ENCODE results near the gene MED13L. TPM values are rescaled to one million over a fixed set of nuclear protein-coding genes. Genes with fewer than 3 reads are reported as not detected.
"Not testable (repeated sequence)": the region's sequence is repeated elsewhere in the genome, so short reads cannot be mapped to it uniquely, and the experiment has no call there.

The MED13L gene
- total RNA-seq, 1 donor = 180 TPM

- TF ChIP-seq, protein P1, sequence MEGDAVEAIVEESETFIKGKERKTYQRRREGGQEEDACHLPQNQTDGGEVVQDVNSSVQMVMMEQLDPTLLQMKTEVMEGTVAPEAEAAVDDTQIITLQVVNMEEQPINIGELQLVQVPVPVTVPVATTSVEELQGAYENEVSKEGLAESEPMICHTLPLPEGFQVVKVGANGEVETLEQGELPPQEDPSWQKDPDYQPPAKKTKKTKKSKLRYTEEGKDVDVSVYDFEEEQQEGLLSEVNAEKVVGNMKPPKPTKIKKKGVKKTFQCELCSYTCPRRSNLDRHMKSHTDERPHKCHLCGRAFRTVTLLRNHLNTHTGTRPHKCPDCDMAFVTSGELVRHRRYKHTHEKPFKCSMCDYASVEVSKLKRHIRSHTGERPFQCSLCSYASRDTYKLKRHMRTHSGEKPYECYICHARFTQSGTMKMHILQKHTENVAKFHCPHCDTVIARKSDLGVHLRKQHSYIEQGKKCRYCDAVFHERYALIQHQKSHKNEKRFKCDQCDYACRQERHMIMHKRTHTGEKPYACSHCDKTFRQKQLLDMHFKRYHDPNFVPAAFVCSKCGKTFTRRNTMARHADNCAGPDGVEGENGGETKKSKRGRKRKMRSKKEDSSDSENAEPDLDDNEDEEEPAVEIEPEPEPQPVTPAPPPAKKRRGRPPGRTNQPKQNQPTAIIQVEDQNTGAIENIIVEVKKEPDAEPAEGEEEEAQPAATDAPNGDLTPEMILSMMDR (IDR thresholded peaks at IDR 0.05; ENCODE audit: insufficient read depth, low read length) = no peak
- no peak overlapping the region for H3K4me3 ChIP-seq (ENCODE audit: low read depth, low read length)
- DNase-seq (ENCODE audit: low read depth) = no peak
These were observed 140.2 kb downstream of the MED13L start for GRCh38 chr12:116137318-116137717.

GRCh38 chr12:116136340-116136739 is 141.2 kb downstream of the MED13L start:
- TF ChIP-seq, protein P1 (IDR thresholded peaks at IDR 0.05; ENCODE audit: insufficient read depth, low read length) = no peak
- no peak overlapping the region for H3K4me3 ChIP-seq (ENCODE audit: low read depth, low read length)
- DNase-seq (ENCODE audit: low read depth) = peak; percentile 57

GRCh38 chr12:116135209-116135930 is 142.1 kb downstream of the MED13L start:
- DNase-seq (ENCODE audit: low read depth) = peak; percentile 58
- no peak overlapping the region for H3K4me3 ChIP-seq (ENCODE audit: low read depth, low read length)
- TF ChIP-seq, protein P1 (IDR thresholded peaks at IDR 0.05; ENCODE audit: insufficient read depth, low read length) = no peak

DNA sequence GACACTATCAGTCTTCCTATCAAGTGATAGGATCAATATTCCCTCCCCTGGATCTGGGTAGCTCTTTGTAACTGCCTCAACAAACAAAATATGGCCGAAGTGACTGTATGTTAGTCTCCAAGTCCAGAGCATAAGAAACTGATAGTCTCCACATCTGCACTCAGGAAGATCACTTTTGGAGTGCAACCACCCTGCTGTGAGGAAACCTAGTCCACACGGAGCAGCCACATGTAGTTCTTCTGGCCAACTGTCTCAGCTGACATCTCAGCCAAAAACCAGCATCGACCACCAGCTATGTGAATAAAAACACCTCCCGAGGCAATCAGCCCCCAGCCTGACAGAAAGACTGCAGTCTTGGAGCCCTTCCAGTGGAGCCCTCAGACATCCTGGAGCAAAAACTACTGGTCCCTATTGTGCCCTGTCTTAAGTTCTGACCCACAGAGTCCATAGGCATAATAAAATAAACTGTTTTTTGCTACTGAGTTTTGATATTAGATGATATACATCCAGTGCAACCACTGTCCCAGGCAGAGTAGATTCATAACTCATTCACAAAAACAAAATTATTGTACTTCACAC is 143.8 kb downstream of the MED13L start:
- no peak for DNase-seq (ENCODE audit: low read depth)
- H3K4me3 ChIP-seq (ENCODE audit: low read depth, low read length) = no peak overlapping the region
- TF ChIP-seq, protein P1 (IDR thresholded peaks at IDR 0.05; ENCODE audit: insufficient read depth, low read length) = no peak

- no peak overlapping the region for H3K4me3 ChIP-seq (ENCODE audit: low read depth, low read length)
- DNase-seq (ENCODE audit: low read depth) = peak; percentile 46
- TF ChIP-seq, protein P1 (IDR thresholded peaks at IDR 0.05; ENCODE audit: insufficient read depth, low read length) = no peak
These were observed 144.3 kb downstream of the MED13L start for GRCh38 chr12:116133149-116133548.

DNA sequence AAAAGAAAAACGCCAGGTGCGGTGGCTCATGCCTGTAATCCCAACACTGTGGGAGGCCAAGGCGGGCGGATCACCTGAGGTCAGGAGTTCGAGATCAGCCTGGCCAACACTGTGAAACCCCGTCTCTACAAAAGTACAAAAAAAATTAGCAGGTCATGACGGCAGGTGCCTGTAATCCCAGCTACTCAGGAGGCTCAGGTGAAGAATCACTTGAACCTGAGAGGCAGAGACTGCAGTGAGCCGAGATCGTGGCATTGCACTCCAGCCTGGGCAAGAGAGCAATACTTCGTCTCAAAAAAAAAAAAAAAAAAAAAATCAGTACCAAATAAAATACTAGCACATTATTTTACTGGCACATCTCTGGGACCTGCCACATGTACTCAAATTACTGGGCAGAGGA is 145.5 kb downstream of the MED13L start:
- H3K4me3 ChIP-seq (ENCODE audit: low read depth, low read length); DNase-seq (ENCODE audit: low read depth): not testable (repeated sequence)

DNA sequence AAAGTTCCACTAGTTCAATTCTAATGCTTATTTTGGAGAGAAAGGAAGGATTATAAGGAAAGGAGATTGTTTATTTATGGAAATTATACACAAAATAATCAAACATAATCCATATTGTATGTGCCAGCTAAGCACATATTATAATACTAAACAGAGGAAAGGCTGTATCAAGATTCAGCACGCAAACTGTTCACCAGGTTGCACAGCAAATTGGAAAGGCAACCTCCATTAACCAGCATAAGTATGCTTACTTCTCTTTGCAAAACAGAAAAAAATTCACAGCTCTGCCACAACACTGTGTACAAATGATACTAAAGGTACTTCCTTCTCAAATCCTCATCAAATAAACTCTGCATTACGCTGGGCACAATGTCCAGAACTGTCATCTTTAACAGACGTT is 146.3 kb downstream of the MED13L start:
- H3K4me3 ChIP-seq (ENCODE audit: low read depth, low read length) = no peak overlapping the region
- TF ChIP-seq, protein P1 (IDR thresholded peaks at IDR 0.05; ENCODE audit: insufficient read depth, low read length) = no peak
- no peak for DNase-seq (ENCODE audit: low read depth)

Data from fibroblast of the aortic adventitia (primary cell).